Stimulated activated CD4-positive, alpha-beta T cell treated with anti-CD3 and anti-CD28 coated beads, Interleukin-2, amount 100 ng/mL, for 4 hours (primary cell): ENCODE measurements around the gene NOVA2.
A peak's percentile ranks its signal among the peaks of the same experiment; 100 is the strongest.

Experiments used
- DNase-seq: peaks from one replicate; pipeline ENCODE4 v3.0.0-alpha.2; 2020; ENCODE audit warnings: low read depth

Gene NOVA2

GRCh38 chr19:46000491-46001246 lies 27.0 kb upstream of the NOVA2 start:
- peak; percentile 78 for DNase-seq

GRCh38 chr19:45999653-46000121 lies 26.0 kb upstream of the NOVA2 start:
- DNase-seq: no peak

GRCh38 chr19:45998834-45999233 lies 25.2 kb upstream of the NOVA2 start:
- DNase-seq: no peak

GRCh38 chr19:45996933-45997332 lies 23.3 kb upstream of the NOVA2 start:
- DNase-seq: no peak

- no peak for DNase-seq
Measured at GRCh38 chr19:45995715-45996385, 22.2 kb upstream of the NOVA2 start.

- DNase-seq: peak; percentile 96
Measured at GRCh38 chr19:45994998-45995714, 21.5 kb upstream of the NOVA2 start, which contains the start of gene CCDC61. Gene CCDC61 (plus strand): TSS chr19:45995467. CDS start chr19:46003019, 7,552 bp downstream.

- DNase-seq: no peak
Measured at GRCh38 chr19:45994456-45994997, 20.9 kb upstream of the NOVA2 start.

- no peak for DNase-seq
Measured at GRCh38 chr19:45990113-45990728, 16.6 kb upstream of the NOVA2 start.

- no peak for DNase-seq
Measured at GRCh38 chr19:45985321-45985720, 11.7 kb upstream of the NOVA2 start.

- DNase-seq: no peak
Measured at GRCh38 chr19:45981350-45981749, 7.7 kb upstream of the NOVA2 start.

- no peak for DNase-seq
Measured at GRCh38 chr19:45978156-45978555, 4.5 kb upstream of the NOVA2 start.

- no peak for DNase-seq
Measured at GRCh38 chr19:45976178-45976577, 2.5 kb upstream of the NOVA2 start.

GRCh38 chr19:45975306-45976070 lies 1.8 kb upstream of the NOVA2 start:
- no peak for DNase-seq

- no peak for DNase-seq
Measured at GRCh38 chr19:45972947-45973540, 621 bp downstream of the NOVA2 start.

GRCh38 chr19:45972081-45972946 lies 1.4 kb downstream of the NOVA2 start:
- DNase-seq: peak; percentile 59

- DNase-seq: no peak
Measured at GRCh38 chr19:45971260-45971902, 2.3 kb downstream of the NOVA2 start.

GRCh38 chr19:45969676-45970075 lies 4.0 kb downstream of the NOVA2 start:
- DNase-seq: no peak

GRCh38 chr19:45968626-45969025 lies 5.0 kb downstream of the NOVA2 start:
- DNase-seq: no peak

GRCh38 chr19:45967246-45967645 lies 6.4 kb downstream of the NOVA2 start:
- DNase-seq: no peak
